ENCODE measurements around the gene PHF12.

PHF12 gene

DNA sequence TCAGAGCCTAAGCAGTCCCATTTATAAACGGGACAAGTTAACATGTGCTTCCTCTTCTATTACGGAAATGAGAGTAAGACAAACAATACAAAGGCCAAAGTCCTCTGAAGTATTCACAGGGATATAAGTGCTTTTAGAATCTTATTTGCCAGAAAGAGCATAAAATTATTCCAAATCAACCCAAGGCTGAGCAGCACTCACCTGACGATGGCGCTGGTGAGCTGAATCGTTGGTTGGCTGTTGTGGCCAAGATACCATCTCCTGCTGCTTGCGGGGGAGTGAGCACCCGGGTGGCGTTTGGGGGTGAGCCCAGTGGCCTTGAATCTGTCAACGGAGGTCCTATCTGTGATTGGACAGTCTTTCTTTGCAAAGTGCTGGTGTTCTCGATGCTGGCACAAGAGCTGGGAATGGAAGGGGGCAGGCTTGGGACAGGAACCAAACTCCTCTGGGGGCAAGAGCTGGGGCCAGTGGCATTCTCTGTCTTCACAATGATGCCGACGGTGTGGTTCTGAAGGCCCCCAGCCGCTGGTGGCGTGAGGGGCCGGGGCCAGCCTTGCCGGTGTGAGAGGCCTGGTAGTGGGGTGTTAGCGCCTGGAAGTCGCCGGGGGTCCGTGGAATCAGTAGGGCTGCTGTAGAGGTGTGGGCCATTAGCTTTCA lies 38.9 kb downstream of the PHF12 start:
- TF ChIP-seq L3MBTL2 (conservative IDR thresholded peaks at IDR 0.05) (no peak), CTBP1 (IDR thresholded peaks at IDR 0.05; ENCODE audit: borderline replicate concordance) (no peak), FOXK2 (IDR thresholded peaks at IDR 0.05) (no peak), SP1 (IDR thresholded peaks at IDR 0.05) (no peak), SUZ12 (IDR thresholded peaks at IDR 0.05) (no peak), FOXA1 (IDR thresholded peaks at IDR 0.05) (no peak), BHLHE40 (IDR thresholded peaks at IDR 0.05; ENCODE audit: borderline replicate concordance) (no peak), FOXM1 (IDR thresholded peaks at IDR 0.05; ENCODE audit: borderline replicate concordance) (no peak), TARDBP (IDR thresholded peaks at IDR 0.05) (no peak)
- CTCF ChIA-PET = interaction anchor here (0.7 to 2.7 kb wide), 5 partner anchors 40 to 149 kb away, joined by 3 to 8 read pairs (median 3); partner anchors contain the start of gene FAM222B
- DNase-seq (ENCODE audit: extremely low spot score) = no peak
- POLR2A ChIA-PET = interaction anchor here (0.6 to 1.7 kb wide), 6 partner anchors 14 to 193 kb away, joined by 3 to 6 read pairs (median 4); partner anchors contain the start of genes FLOT2 and PHF12

DNA sequence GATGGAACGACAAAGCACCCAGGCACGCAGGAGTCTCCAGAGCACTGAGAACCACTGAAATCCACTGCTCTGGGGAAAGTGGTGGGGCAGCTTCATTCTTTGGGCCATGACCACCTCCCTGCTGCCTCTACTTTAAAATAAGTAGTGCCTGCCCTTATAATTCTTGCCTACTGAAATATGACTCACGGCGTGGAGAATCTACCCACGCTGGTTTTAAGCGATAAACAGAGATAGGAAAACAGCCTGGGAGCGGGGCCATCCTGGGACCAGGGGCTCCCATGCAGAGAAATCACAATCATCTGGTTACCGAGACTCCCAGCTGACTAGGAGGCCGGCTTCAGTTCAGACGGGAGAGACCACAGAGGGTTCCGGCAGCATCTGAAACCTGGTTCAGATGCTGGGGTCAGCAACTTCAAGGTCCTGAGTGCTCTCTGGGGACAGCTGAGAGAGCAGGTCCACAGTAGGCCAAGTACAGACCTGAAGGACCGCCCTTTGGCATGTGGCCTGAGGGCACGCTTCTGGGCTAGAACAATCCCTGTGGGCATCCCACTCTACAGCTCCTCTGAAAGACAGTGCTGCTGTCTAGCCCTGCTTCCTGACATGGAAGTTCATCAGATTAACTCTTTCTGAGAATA lies 39.8 kb downstream of the PHF12 start:
- ChIA-PET CTCF (interaction anchor here (1.5 to 2.7 kb wide), 2 partner anchors 148 to 184 kb away, joined by 8 read pairs; no protein-coding TSS in a partner anchor), POLR2A (interaction anchor here (0.7 to 1.5 kb wide), 4 partner anchors 13 to 192 kb away, joined by 3 to 6 read pairs (median 3); partner anchors contain the start of gene PHF12)
- no peak for DNase-seq (ENCODE audit: extremely low spot score)
- no peak for TF ChIP-seq L3MBTL2 (conservative IDR thresholded peaks at IDR 0.05)
- no peak for TF ChIP-seq ARNT (IDR thresholded peaks at IDR 0.05)
- no peak for TF ChIP-seq LEF1 (IDR thresholded peaks at IDR 0.05; ENCODE audit: borderline replicate concordance)

DNA sequence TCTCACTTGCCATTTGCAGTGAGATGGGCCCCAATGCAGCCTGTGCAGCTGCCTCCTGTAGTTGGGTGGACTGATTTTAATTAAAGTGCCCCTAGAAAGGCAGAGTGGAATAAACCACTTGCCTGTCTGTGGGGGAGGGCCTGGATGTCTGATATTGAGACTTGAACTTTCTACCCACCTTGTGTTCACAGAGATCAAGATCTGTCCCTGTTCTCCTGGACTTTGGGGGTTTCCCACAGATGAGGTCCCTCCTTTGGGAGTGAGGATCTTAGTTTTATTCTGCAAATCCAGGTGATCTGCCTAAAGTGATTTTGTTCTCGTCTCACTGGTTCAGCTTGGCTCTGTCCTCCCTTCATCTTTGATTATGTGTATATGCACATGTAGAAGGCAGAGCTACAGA lies 40.8 kb downstream of the PHF12 start:
- POLR2A ChIA-PET = interaction anchor here (0.7 to 1.5 kb wide), 3 partner anchors 12 to 166 kb away, joined by 3 read pairs; partner anchors contain the start of gene PHF12
- no peak for TF ChIP-seq HDGF (IDR thresholded peaks at IDR 0.05; ENCODE audit: borderline replicate concordance)
- TF ChIP-seq ARNT (IDR thresholded peaks at IDR 0.05) = no peak
- TF ChIP-seq ZNF384 (IDR thresholded peaks at IDR 0.05) = no peak
- TF ChIP-seq, protein P1, sequence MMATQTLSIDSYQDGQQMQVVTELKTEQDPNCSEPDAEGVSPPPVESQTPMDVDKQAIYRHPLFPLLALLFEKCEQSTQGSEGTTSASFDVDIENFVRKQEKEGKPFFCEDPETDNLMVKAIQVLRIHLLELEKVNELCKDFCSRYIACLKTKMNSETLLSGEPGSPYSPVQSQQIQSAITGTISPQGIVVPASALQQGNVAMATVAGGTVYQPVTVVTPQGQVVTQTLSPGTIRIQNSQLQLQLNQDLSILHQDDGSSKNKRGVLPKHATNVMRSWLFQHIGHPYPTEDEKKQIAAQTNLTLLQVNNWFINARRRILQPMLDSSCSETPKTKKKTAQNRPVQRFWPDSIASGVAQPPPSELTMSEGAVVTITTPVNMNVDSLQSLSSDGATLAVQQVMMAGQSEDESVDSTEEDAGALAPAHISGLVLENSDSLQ (IDR thresholded peaks at IDR 0.05) = no peak
- TF ChIP-seq ELF4 (IDR thresholded peaks at IDR 0.05) = no peak
- no peak for TF ChIP-seq FOXK2 (IDR thresholded peaks at IDR 0.05)
- no peak for TF ChIP-seq NFRKB (IDR thresholded peaks at IDR 0.05)
- no peak for TF ChIP-seq SUZ12 (IDR thresholded peaks at IDR 0.05)
- TF ChIP-seq FOXA1 (IDR thresholded peaks at IDR 0.05) = no peak
- TF ChIP-seq FOXM1 (IDR thresholded peaks at IDR 0.05; ENCODE audit: borderline replicate concordance) = no peak
- CTCF ChIA-PET = interaction anchor here (1.5 to 2.7 kb wide), 2 partner anchors 147 to 183 kb away, joined by 8 read pairs; no protein-coding TSS in a partner anchor
- no peak for DNase-seq (ENCODE audit: extremely low spot score)

DNA sequence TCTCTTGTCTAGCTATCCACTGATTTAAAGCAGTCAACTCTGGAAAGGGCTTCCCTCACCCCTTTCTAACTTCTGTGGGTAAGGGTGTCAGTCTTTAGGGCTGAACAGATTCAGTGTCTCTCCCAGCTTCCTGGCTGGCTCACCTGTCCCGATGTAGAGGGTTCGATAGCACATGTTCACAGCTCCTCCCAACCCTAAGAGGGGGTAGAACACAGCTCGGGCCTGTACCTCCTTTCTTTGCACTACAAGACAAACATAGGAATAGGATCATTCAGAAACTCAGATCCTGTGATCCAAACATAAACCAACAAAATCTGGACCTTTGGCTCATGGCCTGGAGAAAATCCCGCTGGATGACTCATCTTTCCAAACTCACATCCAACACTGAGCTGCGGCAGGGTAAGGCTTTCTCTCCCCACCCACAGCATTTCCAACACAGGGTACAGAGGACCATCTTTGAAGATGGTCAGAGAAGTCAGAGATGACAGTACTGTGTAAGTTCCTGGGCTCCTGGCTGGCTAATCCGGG lies 42.6 kb downstream of the PHF12 start:
- ChIA-PET POLR2A (interaction anchor here (0.8 to 2.4 kb wide), 4 partner anchors 41 to 182 kb away, joined by 3 to 16 read pairs (median 5); partner anchors contain the start of genes FAM222B, PHF12 and TLCD1), CTCF (interaction anchor here (0.5 to 1.1 kb wide), 3 partner anchors 11 to 135 kb away, joined by 4 to 5 read pairs (median 4); partner anchors contain the start of gene FLOT2)
- DNase-seq (ENCODE audit: extremely low spot score) = no peak
- TF ChIP-seq SUZ12 (IDR thresholded peaks at IDR 0.05) (no peak), FOXA1 (IDR thresholded peaks at IDR 0.05) (no peak), HDGF (IDR thresholded peaks at IDR 0.05; ENCODE audit: borderline replicate concordance) (no peak), BHLHE40 (IDR thresholded peaks at IDR 0.05; ENCODE audit: borderline replicate concordance) (no peak), L3MBTL2 (conservative IDR thresholded peaks at IDR 0.05) (no peak), TARDBP (IDR thresholded peaks at IDR 0.05) (no peak), FOXM1 (IDR thresholded peaks at IDR 0.05; ENCODE audit: borderline replicate concordance) (no peak), ZNF384 (IDR thresholded peaks at IDR 0.05) (no peak), SP1 (IDR thresholded peaks at IDR 0.05) (no peak), FOXK2 (IDR thresholded peaks at IDR 0.05) (no peak), NFRKB (IDR thresholded peaks at IDR 0.05) (no peak), CTBP1 (IDR thresholded peaks at IDR 0.05; ENCODE audit: borderline replicate concordance) (no peak), ELF4 (IDR thresholded peaks at IDR 0.05) (no peak), LEF1 (IDR thresholded peaks at IDR 0.05; ENCODE audit: borderline replicate concordance) (no peak), ARNT (IDR thresholded peaks at IDR 0.05) (no peak)
- TF ChIP-seq, protein P1 (IDR thresholded peaks at IDR 0.05) = no peak

DNA sequence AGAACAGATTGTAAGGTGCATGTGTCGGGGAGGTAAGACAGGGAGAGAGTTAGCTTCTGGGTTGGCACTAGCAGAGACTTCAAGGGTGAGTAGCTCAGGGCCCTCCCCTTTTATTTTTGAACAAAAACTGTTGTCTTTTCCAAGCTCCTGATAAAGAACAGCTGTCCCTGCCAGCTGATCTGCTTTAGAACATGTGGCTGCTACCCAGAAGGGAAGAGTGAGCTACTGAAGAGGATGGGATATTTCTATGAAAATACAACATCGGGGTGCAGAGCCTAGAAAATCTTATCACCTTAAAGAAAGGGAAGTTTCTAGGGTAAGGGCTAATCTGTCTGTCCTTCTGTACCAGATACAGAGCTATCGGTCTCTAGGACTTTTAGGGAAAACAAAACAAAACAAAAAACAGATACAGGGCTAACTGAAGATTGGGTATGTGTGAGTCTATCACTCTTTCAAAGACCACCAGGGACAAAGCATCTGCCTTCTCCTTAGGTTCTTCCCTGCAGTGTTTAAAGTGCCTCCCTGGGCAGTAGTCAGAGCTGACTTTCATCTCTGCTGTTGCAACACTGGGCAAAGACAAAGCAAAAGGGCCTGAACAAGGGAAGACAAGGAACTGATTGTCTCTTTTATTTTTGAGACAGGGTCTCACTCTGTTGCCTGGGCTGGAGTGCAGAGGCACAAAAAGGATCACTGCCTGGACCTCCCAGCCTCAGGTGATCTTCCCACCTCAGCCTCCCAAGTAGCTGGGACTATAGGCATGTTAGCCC lies 43.4 kb downstream of the PHF12 start:
- DNase-seq (ENCODE audit: extremely low spot score) = no peak
- POLR2A ChIA-PET = interaction anchor here (0.8 to 2.4 kb wide), 5 partner anchors 42 to 188 kb away, joined by 3 to 16 read pairs (median 4); partner anchors contain the start of genes FAM222B, PHF12 and TLCD1
- CTCF ChIA-PET = interaction anchor here (0.6 to 1.2 kb wide), 5 partner anchors 10 to 509 kb away, joined by 3 to 8 read pairs (median 5); partner anchors contain the start of genes FLOT2 and TLCD1
- TF ChIP-seq CTBP1 (IDR thresholded peaks at IDR 0.05; ENCODE audit: borderline replicate concordance) (no peak), HDGF (IDR thresholded peaks at IDR 0.05; ENCODE audit: borderline replicate concordance) (no peak), FOXM1 (IDR thresholded peaks at IDR 0.05; ENCODE audit: borderline replicate concordance) (no peak), ARNT (IDR thresholded peaks at IDR 0.05) (no peak), FOXK2 (IDR thresholded peaks at IDR 0.05) (no peak), SP1 (IDR thresholded peaks at IDR 0.05) (no peak), TARDBP (IDR thresholded peaks at IDR 0.05) (no peak), FOXA1 (IDR thresholded peaks at IDR 0.05) (no peak), NFRKB (IDR thresholded peaks at IDR 0.05) (no peak), ZNF384 (IDR thresholded peaks at IDR 0.05) (no peak), LEF1 (IDR thresholded peaks at IDR 0.05; ENCODE audit: borderline replicate concordance) (no peak)
